ENCODE measurements around the gene NDUFB4.
A peak's percentile ranks its signal among the peaks of the same experiment; 100 is the strongest.

The NDUFB4 gene

GRCh38 chr3:120596116-120596852 is at the start of gene NDUFB4:
Gene NDUFB4 (plus strand): TSS chr3:120596336. CDS start chr3:120596360, 24 bp downstream.
- peak; percentile 99 to 100 for DNase-seq

GRCh38 chr3:120550546-120550945 is 45.6 kb upstream of the NDUFB4 start:
- DNase-seq: no peak

- DNase-seq: no peak
Observed at GRCh38 chr3:120552184-120553172, 43.7 kb upstream of the NDUFB4 start.

GRCh38 chr3:120554812-120555606 is 41.1 kb upstream of the NDUFB4 start:
- DNase-seq: peak in 1 of 2 experiments; percentile 66

- peak in 1 of 2 experiments; percentile 72 for DNase-seq
Observed at GRCh38 chr3:120555657-120556509, 40.3 kb upstream of the NDUFB4 start.

GRCh38 chr3:120557115-120557514 is 39.0 kb upstream of the NDUFB4 start:
- no peak for DNase-seq

GRCh38 chr3:120558771-120559241 is 37.3 kb upstream of the NDUFB4 start:
- DNase-seq: peak; percentile 89 to 92

GRCh38 chr3:120559242-120560061 is 36.7 kb upstream of the NDUFB4 start:
- DNase-seq: peak in 1 of 2 experiments; percentile 37

- peak in 1 of 2 experiments; percentile 44 for DNase-seq
Observed at GRCh38 chr3:120560304-120561250, 35.6 kb upstream of the NDUFB4 start.

- DNase-seq: peak; percentile 71 to 83
Observed at GRCh38 chr3:120561251-120562045, 34.7 kb upstream of the NDUFB4 start.

- no peak for DNase-seq
Observed at GRCh38 chr3:120563356-120564022, 32.6 kb upstream of the NDUFB4 start.

GRCh38 chr3:120566243-120566975 is 29.7 kb upstream of the NDUFB4 start:
- DNase-seq: peak in 1 of 2 experiments; percentile 13

GRCh38 chr3:120567370-120568201 is 28.6 kb upstream of the NDUFB4 start:
- DNase-seq: peak; percentile 27 to 69

- no peak for DNase-seq
Observed at GRCh38 chr3:120568202-120568531, 28.0 kb upstream of the NDUFB4 start.

GRCh38 chr3:120568598-120568997 is 27.5 kb upstream of the NDUFB4 start:
- no peak for DNase-seq
